GM21515 (cell line): Measurements from ENCODE around the gene ANKS1B.

Source experiments
- ATAC-seq: cut with Tn5 transposase; IDR thresholded peaks from one replicate; pipeline ENCODE4 v1.9.1; 2021; ENCODE audit not compliant: unreplicated experiment

Gene ANKS1B

DNA sequence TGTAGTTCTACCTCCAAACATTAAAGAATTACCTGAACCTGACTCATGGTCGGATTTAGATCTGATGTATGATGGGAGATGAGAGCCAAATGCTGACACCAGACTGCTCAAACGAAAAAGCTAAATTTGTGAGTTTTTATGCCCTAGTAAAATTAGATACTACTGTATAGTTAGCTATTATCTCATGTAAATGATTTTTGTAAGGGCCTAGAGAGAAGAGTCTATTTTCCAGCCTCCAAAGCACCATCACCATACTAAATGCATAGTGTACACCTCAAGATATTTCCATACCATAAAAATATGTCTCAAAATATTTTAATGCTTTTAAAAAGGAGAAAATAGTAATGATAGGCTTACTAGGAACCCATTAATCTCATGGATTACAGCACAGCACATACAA is 18.3 kb downstream of the ANKS1B start:
- no peak for ATAC-seq

DNA sequence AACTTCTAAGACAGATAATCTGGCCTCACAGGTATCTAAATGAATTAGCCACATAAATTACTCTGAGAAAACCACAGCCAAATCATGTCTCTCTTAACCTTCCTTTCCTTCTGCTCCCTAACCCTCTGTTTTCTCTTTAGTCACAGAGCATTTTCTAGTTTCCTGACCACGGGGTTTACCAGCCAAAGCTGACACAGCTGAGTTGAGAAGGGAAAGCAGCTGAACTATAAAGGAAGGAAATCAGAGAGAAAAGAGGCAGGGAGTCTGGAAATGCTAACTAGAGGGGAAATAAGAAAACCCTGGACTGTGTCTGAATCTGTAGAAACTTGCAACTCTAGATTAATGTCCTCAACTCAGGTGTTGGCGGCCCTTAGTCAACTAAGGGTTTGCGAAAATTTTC is 24.4 kb downstream of the ANKS1B start:
- ATAC-seq: no peak

GRCh38 chr12:99959549-99960170 is 25.1 kb downstream of the ANKS1B start:
- ATAC-seq: no peak

GRCh38 chr12:99957866-99958466 is 26.8 kb downstream of the ANKS1B start:
- no peak for ATAC-seq

GRCh38 chr12:99954724-99955123 is 30.0 kb downstream of the ANKS1B start:
- ATAC-seq: no peak

DNA sequence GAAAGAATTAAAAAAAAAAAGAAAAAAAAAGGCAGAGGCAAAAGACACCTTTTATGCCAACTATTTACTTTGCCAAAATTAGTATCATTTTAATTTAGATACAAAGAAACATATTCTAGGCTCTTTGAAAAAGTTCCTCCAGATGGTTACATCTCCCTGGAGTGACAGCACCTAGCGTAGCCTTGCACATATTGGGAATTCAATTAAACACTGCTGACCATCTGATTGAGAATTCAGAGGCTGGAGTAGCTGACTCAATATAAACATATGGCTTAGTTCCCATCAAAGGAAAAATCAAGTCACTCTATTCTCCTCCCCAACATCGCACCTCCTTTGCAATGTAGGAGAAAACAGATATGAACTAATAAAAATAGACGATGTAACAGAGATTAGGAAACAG is 36.4 kb downstream of the ANKS1B start:
- ATAC-seq: no peak

DNA sequence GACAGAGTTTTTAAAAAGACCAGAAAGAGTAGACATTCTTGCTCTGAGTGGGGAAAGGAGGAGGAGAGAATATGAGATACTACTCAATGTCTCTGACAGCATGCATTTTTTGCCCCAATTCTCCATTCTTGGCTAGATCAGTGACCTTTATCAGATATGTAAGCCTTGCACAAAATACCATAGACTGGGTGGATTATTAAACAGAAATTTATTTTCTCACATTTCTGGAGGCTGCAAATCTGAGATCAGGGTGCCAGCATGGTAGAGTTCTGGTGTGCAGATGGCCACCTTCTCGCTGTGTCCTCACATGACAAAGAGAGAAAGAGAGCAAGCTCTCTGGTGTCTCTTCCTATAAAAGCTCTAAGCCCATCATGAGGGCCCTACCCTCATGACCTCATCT is 38.6 kb downstream of the ANKS1B start:
- ATAC-seq: no peak

GRCh38 chr12:99935608-99936007 is 49.1 kb downstream of the ANKS1B start:
- no peak for ATAC-seq

DNA sequence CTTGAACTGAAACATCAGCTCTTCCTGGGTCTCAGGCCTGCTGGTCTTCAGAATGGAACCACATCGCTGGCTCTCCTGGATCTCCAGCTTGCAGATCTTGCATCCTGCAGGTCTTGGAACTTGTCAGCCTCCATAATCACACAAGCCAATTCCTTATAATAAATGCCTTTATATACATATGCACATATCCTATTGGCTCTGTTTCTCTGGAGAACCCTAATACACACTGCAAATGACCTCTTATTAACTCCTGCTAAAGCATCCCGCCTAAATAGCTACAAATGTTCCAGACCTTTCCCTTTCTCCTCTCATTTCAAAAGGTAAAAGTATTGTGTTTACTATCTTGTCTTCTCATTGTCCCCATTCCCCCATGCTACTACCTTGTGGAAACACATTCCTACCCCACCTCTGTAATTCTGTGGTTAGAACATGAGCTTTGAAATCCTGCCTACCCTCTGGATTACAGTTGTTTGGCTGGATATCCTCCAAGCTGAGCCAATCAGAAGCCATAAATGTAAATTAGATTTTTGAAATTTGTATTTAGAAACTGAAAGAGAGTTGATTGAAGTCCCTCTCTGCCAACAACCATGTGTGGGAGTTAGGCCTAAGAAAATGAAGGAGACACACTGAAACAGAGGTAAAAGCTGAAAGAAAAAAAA is 58.1 kb downstream of the ANKS1B start:
- ATAC-seq: no peak

DNA sequence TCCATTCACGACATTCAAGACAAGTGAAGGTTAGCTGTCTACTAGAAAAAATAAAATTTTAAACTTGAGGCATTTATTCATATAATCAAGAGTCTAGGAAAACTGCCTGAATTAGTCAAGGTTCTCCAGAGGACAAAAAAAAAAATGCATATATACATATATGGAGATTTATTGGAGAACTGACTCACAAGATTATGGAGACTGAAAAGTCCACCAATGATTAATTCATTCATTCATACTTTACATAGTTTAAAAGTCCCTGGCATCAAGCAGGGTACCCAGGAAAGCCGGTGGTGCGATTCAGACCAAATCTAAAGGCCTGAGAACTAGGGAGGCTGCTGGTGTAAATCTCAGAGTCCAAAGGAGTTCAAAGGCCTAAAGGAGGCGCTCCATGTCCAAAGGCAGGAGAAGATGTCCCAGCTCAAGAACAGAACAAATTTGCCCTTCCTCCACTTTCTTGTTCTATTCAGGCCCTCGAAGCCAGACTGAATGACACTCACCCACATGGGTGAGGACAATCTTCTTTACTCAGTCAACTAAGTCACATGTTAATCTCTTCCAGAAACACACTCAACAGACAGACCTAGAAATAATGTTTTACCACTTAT is 64.3 kb downstream of the ANKS1B start:
- no peak for ATAC-seq

GRCh38 chr12:99917711-99918402 is 66.9 kb downstream of the ANKS1B start:
- ATAC-seq: no peak

DNA sequence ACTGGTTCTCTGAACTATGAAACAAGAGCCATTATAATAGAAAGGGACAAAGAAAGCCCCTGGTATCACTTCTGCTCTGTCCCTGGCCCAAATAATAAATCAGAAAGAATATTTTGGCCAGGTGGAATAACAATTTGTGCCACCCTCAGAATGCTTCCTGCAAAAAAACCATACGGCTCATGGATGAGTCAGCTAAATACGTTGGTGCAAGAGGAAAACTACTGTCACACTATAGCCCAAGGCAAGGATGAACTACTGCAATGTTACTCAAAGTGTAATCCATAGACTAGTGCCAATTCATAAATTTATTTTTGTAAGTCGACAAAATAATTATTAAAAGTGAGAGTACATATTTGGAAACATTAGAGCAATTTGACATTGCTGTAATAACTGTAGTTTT is 68.2 kb downstream of the ANKS1B start:
- ATAC-seq: no peak

- ATAC-seq: no peak
Observed at GRCh38 chr12:99915251-99916082, 69.3 kb downstream of the ANKS1B start.

DNA sequence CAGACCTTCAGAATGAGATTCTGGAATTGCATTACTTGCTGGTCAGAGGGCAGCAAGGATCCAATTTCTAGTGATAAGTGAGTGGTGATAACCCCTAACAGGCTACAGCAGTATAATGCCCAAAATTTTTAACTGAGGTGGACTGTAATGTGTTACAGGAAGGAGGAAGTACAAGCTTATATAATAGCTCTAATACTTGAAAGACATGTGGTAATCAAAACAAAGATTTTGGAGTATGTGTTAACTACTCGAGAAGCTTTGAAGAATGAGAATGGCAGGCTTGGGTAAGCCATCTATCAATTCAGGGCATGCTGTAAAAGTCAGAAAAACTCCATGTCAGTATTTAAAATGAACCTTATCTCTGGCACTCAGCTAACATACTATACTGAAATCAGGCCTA is 70.5 kb downstream of the ANKS1B start:
- no peak for ATAC-seq

DNA sequence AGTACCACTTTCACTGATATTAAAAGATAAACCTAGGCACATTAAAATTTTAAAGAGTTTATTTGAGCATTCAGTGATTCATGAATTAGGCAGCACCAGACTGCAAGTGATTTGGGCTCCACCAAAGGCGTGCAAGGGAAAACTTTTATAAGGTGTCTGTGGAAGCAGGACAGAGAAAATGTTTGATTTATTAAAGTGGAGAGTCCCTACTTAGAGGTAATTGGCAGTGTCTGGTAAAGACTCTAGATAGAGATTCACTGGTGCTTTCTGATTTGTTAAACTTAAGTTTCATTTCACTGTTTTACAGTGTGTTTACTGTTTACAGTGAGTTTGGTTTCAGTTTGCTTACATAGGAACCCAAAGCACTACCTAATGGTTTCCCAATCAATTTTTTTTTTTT is 72.8 kb downstream of the ANKS1B start:
- ATAC-seq: peak; percentile 86

- ATAC-seq: no peak
Observed at GRCh38 chr12:99911081-99911480, 73.7 kb downstream of the ANKS1B start.

- ATAC-seq: peak; percentile 37
Observed at GRCh38 chr12:99910342-99910741, 74.4 kb downstream of the ANKS1B start.

DNA sequence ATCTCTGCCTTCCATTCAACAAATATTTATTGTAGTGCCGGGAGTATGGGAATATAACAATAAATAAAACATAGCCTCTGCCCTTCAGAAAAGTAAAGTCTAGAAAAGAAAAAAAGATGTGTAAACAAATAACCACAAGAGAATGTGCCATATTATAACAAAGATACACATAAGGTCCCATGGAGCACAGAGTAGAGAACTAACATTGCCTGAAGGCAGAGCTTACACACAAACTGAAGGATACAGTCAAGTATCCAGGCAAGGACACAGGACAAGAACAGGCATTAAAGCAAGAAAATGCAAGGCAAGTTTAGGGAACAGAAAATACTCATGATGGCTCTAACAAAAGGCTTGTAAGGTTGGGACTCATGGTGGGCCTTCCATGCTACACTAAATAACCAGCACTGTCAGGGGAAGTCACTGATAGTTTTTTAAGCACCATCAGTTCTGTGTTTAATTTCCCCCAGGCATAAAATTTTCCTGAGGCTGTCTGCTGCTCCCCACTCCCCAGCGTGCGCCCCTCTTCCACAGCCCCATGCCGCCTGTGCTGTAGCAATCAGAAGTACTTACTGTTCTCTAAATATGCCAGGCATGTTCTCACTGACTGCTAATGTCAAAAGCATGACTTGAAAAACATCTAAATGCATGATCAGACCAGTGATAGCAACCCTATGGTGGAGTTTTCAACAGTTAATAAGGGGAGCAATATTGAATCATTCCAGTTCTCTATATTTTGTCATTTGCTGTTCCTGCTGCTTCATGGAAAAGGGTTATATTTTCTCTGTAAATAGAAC is 77.8 kb downstream of the ANKS1B start:
- ATAC-seq: no peak

- ATAC-seq: no peak
Observed at GRCh38 chr12:99901181-99901580, 83.6 kb downstream of the ANKS1B start.

- no peak for ATAC-seq
Observed at GRCh38 chr12:99898645-99899044, 86.1 kb downstream of the ANKS1B start.
